ACHN (cell line): ENCODE measurements around the gene UBL4A.

Source experiments
- DNase-seq: peaks from one replicate; pipeline ENCODE4 v3.0.0-alpha.2; 2015
- in situ Hi-C: cut with HindIII; loops from 2 replicates; pipeline ENCODE4 v1.10.0; 2017; ENCODE audit warnings: low sequenced_read_pairs, low pct_ligation_motif_present, low pct_unique_long_range_greater_than_20kb

The UBL4A gene

DNA sequence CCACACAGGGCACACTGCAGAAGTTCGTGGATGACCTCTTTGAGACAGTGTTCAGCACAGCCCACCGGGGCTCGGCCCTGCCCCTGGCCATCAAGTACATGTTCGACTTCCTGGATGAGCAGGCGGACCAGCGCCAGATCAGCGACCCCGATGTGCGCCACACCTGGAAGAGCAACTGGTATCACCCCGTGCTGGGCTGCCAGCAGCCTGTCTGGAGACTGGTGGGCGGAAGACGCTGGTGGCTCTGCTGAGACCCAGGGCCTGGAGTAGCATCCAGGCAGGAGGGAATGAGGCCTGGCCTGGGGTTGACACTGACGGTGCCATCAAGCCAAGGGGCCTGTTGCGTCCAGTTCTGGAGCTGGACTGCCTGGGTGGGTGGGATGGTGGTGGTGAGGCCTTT lies 16.0 kb downstream of the UBL4A start:
- no peak for DNase-seq
- in situ Hi-C loops, result no loop called here

DNA sequence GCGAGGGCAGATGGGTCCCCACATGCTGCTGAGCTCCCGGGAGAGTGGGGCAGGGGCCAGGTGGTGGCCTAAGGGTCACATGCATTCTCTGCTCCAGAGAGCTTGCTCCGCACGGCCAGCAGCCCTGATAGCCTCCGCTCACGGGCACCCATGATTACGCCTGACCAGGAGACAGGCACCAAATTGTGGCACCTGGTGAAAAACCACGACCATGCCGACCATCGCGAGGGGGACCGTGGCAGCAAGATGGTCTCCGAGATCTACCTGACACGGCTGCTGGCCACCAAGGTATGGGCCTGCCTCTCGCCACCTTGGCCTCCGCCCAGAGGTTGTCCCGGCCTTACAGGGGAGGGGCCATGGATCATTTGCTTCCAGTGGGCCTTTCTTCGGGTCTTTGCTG lies 16.5 kb downstream of the UBL4A start:
- in situ Hi-C loops, result no loop called here
- no peak for DNase-seq

- in situ Hi-C loops, result no loop called here
- DNase-seq, result no peak
These were observed 17.3 kb downstream of the UBL4A start for GRCh38 chrX:154469114-154469513.

DNA sequence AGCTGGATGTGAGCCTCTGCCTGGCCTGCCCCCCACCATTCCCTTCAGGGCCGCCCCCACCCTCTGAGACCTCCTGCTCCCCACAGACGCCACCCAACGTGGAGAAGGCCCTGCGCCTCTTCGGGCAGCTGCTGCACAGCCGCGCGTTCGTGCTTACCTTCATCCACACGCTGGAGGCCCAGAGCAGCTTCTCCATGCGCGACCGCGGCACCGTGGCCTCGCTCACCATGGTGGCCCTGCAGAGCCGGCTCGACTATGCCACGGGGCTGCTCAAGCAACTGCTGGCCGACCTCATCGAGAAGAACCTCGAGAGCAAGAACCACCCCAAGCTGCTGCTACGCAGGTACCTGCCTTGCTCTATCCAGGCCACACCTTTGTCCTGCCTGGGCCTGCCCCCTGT lies 18.2 kb downstream of the UBL4A start:
- DNase-seq, result no peak
- in situ Hi-C loops, result no loop called here

DNA sequence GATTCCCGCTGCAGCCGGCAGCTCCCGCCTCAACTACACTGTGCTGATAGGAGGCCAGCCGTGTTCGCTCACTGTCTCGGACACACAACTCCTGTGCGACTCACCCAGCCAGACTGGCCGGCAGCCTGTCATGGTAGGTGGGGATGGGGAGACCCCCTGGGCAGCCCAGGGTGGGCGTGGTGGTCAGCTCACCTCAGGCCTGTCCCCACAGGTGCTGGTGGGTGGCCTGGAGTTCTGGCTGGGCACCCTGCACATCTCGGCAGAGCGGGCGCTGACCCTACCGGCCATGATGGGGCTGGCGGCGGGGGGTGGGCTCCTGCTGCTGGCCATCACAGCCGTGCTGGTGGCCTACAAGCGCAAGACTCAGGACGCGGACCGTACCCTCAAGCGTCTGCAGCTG lies 18.9 kb downstream of the UBL4A start:
- DNase-seq, result no peak
- in situ Hi-C loops, result no loop called here

- in situ Hi-C loops, result no loop called here
- no peak for DNase-seq
These were observed 19.5 kb downstream of the UBL4A start for GRCh38 chrX:154466907-154467306.

- in situ Hi-C loops, result no loop called here
- no peak for DNase-seq
These were observed 20.4 kb downstream of the UBL4A start for GRCh38 chrX:154466036-154466435.

- DNase-seq, result no peak
- in situ Hi-C loops, result no loop called here
These were observed 20.8 kb downstream of the UBL4A start for GRCh38 chrX:154465601-154466000.

DNA sequence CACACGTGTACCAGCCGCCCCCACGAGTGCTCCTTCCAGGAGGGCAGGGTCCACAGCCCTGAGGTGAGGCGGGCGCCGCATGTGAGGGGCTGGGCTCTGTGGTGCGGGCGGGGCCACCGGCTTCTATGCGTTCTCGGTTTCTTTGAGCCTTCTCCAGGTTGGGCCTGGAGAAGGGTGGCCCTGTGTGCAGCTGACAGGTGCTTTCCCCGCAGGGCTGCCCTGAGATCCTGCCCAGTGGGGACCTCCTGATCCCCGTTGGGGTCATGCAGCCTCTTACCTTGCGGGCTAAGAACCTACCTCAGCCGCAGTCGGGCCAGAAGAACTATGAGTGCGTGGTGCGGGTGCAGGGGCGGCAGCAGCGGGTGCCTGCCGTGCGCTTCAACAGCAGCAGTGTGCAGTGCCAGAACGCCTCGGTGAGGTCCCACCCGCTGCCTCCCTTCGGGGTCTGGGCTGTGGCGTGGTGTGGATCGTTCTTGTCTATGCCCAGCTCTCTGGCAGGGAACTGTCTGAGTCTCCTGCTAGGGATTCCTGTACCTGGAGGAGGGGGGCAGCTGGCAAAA lies 21.5 kb downstream of the UBL4A start:
- in situ Hi-C loops, result no loop called here
- DNase-seq, result no peak

DNA sequence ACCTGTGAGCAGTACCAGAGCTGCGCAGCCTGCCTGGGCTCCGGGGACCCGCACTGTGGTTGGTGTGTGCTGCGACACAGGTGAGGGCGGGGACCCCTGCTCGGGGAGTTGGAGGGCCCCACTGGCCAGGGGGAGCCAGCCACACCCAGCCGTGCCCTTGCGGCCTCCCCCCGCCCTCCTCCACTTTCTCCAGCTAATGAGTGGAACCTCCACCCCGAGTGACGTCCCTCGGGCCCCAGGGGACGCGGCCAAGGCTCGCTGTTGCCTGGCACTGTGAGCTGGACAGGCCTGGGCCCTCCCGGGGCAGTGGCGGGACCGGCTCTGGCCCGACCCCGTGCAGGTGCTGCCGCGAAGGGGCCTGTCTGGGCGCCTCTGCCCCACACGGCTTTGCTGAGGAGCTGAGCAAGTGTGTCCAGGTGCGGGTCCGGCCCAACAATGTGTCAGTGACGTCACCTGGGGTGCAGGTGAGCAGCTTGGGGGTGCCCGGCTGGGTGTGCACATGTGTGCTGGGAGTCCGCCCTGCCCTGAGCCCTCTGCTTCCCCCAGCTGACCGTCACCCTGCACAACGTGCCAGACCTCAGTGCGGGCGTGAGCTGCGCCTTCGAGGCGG lies 22.7 kb downstream of the UBL4A start:
- in situ Hi-C loops, result no loop called here
- no peak for DNase-seq

- no peak for DNase-seq
- in situ Hi-C loops, result no loop called here
These were observed 24.0 kb downstream of the UBL4A start for GRCh38 chrX:154462396-154462795.

- in situ Hi-C loops, result no loop called here
- no peak for DNase-seq
These were observed 26.1 kb downstream of the UBL4A start for GRCh38 chrX:154460326-154460725.

DNA sequence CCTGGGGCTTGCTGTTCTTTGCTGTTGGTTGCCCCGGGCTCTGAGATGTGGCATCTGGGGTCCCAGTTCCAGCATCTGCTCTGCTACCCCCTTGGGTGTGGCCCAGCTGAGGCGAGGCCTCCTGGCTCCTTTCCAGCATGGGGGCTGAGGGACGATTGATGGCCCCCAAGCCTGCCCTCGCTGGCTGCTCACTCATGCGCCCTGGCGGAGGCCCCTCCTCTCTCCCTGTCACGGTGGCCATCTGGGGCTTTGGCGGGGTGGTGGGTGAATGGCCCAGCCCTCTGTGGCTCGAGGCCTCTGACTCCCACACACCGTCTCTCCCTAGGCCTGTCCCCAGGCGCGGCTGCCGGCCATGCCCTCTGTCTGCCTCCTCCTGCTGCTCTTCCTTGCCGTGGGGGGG lies 26.6 kb downstream of the UBL4A start:
- in situ Hi-C loops, result no loop called here
- no peak for DNase-seq

DNA sequence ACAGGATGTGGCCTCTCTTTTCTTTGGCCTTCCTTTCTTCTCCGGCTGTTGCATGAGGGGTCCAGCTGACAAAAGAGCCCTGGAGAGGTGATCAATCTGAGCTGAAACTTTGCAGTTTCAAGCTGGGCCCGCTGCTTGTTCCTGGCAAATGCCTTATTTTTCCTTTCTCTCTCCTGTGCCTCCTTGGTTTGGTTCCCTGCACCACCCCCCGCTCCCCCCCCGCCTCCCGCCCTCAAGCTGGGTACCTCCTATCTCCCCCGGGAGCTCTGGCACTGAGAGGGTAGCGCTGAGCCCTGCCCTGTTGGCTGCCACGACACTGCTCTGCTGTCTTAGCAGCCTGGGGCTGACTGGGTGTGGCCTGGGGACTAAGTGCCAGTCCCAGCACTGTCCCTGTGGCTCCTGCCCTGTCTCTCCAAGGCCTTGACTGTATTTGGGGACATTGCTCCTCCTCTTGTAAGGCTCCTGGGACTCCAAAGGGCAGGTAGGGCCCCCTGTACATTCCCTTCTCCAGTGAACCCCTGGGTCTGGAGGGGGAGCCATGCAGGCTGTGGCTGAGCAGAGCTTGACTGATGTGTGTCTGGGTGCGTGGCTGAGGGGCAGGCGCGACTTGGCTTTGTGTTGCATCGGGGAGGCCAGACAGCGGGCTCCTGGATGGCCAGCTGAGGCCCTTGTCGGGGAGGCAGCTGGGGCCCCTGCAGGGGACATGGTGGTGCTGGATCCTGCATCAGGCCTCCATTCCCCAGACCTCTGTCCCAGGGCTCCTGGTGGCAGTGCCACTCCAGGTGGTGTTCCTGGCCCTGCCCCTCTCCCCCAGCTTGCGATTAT lies 27.2 kb downstream of the UBL4A start:
- in situ Hi-C loops, result no loop called here
- no peak for DNase-seq

GRCh38 chrX:154458116-154458953 lies 28.1 kb downstream of the UBL4A start, which contains the start of gene PLXNA3:
Gene PLXNA3, plus strand, starts transcription at chrX:154458281. Its CDS starts 1,903 bp downstream, at chrX:154460184.
- peak; percentile 21 for DNase-seq
- in situ Hi-C loops, result no loop called here

- DNase-seq, result peak; percentile 16
- in situ Hi-C loops, result no loop called here
These were observed 28.8 kb downstream of the UBL4A start for GRCh38 chrX:154457491-154458115.

- DNase-seq, result no peak
- in situ Hi-C loops, result no loop called here
These were observed 33.6 kb downstream of the UBL4A start for GRCh38 chrX:154452823-154453222.

DNA sequence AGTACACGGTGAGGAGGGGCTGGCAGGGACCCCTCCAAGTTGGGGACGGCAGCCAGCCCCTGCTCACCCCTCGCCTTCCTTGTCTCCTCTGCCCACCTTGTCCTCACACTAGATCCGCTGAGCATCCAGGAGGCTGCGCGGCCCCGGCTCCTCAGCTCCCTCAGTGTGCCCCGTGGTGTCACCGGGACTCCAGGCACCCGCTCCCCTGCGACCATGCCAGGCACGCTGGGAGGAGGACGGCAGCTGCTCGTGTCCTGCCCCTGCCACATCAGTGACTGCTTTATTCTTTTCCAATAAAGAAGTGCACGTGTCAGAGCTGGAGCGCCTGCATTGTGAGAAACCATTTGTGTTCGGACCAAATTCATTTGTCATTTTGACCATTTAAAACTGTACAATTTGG lies 36.1 kb downstream of the UBL4A start:
- DNase-seq, result no peak
- in situ Hi-C loops, result no loop called here

GRCh38 chrX:154449618-154450017 lies 36.8 kb downstream of the UBL4A start:
- no peak for DNase-seq
- in situ Hi-C loops, result no loop called here
